Measurements from ENCODE around the gene GSTT4. TPM values are rescaled to one million over a fixed set of nuclear protein-coding genes. Genes with fewer than 3 reads are reported as not detected.
"Not testable (repeated sequence)": the region's sequence is repeated elsewhere in the genome, so short reads cannot be mapped to it uniquely, and the experiment has no call there.

Gene GSTT4
- total RNA-seq, 1 experiment from 2014 or later, result not detected

DNA sequence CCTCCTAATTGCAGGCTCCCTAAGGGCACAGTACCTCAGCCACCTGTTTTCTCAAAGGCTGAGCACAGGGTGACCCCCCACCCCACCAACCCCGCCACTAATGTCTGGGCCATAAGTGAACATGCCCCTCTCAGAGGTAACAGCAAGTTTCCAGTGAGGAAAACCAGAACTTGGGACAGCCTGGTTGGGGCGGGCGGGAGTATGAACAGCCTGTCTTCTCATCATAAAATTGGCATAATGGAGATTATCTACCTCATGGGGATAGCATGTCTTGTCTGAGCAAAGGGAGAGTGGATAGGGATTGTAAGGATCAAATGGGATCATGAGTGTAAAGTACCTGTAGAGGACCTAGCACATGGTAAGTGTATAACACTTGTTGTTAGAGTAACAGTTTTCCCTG is 33.3 kb downstream of the GSTT4 start:
- H3K4ac ChIP-seq (ENCODE audit: low read depth, low read length); H3K9me3 ChIP-seq (ENCODE audit: control insufficient read depth, low read depth, low read length); H3K4me1 Mint-ChIP-seq; DNase-seq; H4K91ac ChIP-seq (ENCODE audit: insufficient read length, low read depth, low read length); H2BK12ac ChIP-seq (ENCODE audit: insufficient read length, low read depth, low read length); H3K27me3 Mint-ChIP-seq (ENCODE audit: low read depth); H3K9ac ChIP-seq (ENCODE audit: extremely low read depth, insufficient read length, low read length); H3K79me2 ChIP-seq (ENCODE audit: insufficient read depth, low read length); H2BK20ac ChIP-seq (ENCODE audit: low read depth, low read length, poor library complexity, severe bottlenecking); H2AFZ ChIP-seq (ENCODE audit: low read length); H3K9me3 Mint-ChIP-seq; H3K18ac ChIP-seq (ENCODE audit: insufficient read length, low read depth, low read length); H2AK5ac ChIP-seq (ENCODE audit: insufficient read length, low read length); H4K8ac ChIP-seq (replicated peaks; ENCODE audit: insufficient read length, low read depth, low read length); H3K14ac ChIP-seq (ENCODE audit: insufficient read depth, low read length); H2BK5ac ChIP-seq (ENCODE audit: insufficient read length, low read length); H3K27me3 ChIP-seq (ENCODE audit: insufficient read depth, low read length); H3K56ac ChIP-seq (ENCODE audit: insufficient read length, low read depth, low read length); H3K4me2 ChIP-seq (ENCODE audit: insufficient read depth, insufficient read length, low read length); H3K23me2 ChIP-seq (ENCODE audit: insufficient read length, low read depth, low read length, poor library complexity, severe bottlenecking); H3T11ph ChIP-seq (ENCODE audit: low read length); H4K20me1 ChIP-seq (ENCODE audit: control insufficient read depth, insufficient read depth, insufficient read length); H3K27ac ChIP-seq (ENCODE audit: insufficient read length, low read depth, low read length); H3K27ac Mint-ChIP-seq; H2BK15ac ChIP-seq (ENCODE audit: low read depth, low read length); H3K79me1 ChIP-seq (ENCODE audit: insufficient read depth, low read depth, low read length, poor library complexity, severe bottlenecking); H2BK120ac ChIP-seq (ENCODE audit: low read depth, low read length, poor library complexity, severe bottlenecking); H4K5ac ChIP-seq (ENCODE audit: insufficient read length, low read depth, low read length); H3K4me1 ChIP-seq (ENCODE audit: insufficient read depth, low read length); H3K23ac ChIP-seq (ENCODE audit: insufficient read length, low read depth, low read length): not testable (repeated sequence)
- no CpG with 5 or more reads among the region's 3 CpGs for WGBS (ENCODE audit: extremely low coverage, insufficient read length, low lambda C conversion rate)
- Mint-ChIP-seq H3K4me3 (peak overlapping the region; percentile 35 to 61; a peak in 2 of 5 replicates), H3K36me3 (ENCODE audit: insufficient read depth in 1 of 3, low read depth in 3 of 3) (peaks cover 30 to 33% (median 31%) of the 10 kb centered on the region in 3 experiments)
